Liver (tissue), 3 donors: ENCODE results near the gene MEN1.

Experiments
- ATF3 ChIP-seq: IDR thresholded peaks from 2 replicates; pipeline ENCODE4 v1.6.1; 2016; ENCODE audit warnings: antibody characterized with exemption
- EGR1 ChIP-seq, 2 donors: IDR thresholded peaks; 2 replicates each; pipeline ENCODE4 v1.6.1; 2016 to 2018; ENCODE audit warnings: antibody characterized with exemption in 2 of 2, low read depth in 2 of 2
- GABPA ChIP-seq, 2 donors: IDR thresholded peaks in 1 of 2; conservative IDR thresholded peaks in 1 of 2; 2 replicates each; pipeline ENCODE4 v1.6.1; 2016; ENCODE audit warnings: antibody characterized with exemption in 2 of 2, mild to moderate bottlenecking in 1 of 2, moderate library complexity in 1 of 2
- HNF4G ChIP-seq: IDR thresholded peaks from 2 replicates; pipeline ENCODE4 v1.6.1; 2016; ENCODE audit warnings: antibody characterized with exemption
- NR2F2 ChIP-seq: IDR thresholded peaks from 2 replicates; pipeline ENCODE4 v1.6.1; 2016; ENCODE audit warnings: antibody characterized with exemption
- RAD21 ChIP-seq, 2 donors: IDR thresholded peaks; 2 replicates each; pipeline ENCODE4 v1.6.1; 2016; ENCODE audit warnings: antibody characterized with exemption in 2 of 2, mild to moderate bottlenecking in 2 of 2
- SP1 ChIP-seq: IDR thresholded peaks from 2 replicates; pipeline ENCODE4 v1.6.1; 2018; ENCODE audit warnings: antibody characterized with exemption, mild to moderate bottlenecking
- TAF1 ChIP-seq: conservative IDR thresholded peaks from 2 replicates; pipeline ENCODE4 v1.6.1; 2016; ENCODE audit warnings: antibody characterized with exemption, mild to moderate bottlenecking
- YY1 ChIP-seq: IDR thresholded peaks from 2 replicates; pipeline ENCODE4 v1.6.1; 2016; ENCODE audit warnings: antibody characterized with exemption, mild to moderate bottlenecking
- TF ChIP-seq, protein P1 (sequence below): fragments of 150-350 bp; IDR thresholded peaks from 2 replicates; pipeline ENCODE4 v1.5.1; 2017; ENCODE audit warnings: improper control_type of control experiment, low read depth, low read length; ENCODE audit not compliant: missing input control
- TF ChIP-seq, protein P2 (sequence below): IDR thresholded peaks from 2 replicates; pipeline ENCODE4 v1.6.1; 2016; ENCODE audit warnings: antibody characterized with exemption, mild to moderate bottlenecking
- TF ChIP-seq, protein P3 (sequence below): IDR thresholded peaks from 2 replicates; pipeline ENCODE4 v1.6.1; 2016; ENCODE audit warnings: antibody characterized with exemption
- TF ChIP-seq, protein P4 (sequence below): IDR thresholded peaks from 2 replicates; pipeline ENCODE4 v1.6.1; 2016; ENCODE audit warnings: antibody characterized with exemption
- donor health status: healthy.
- donor health status: healthy.

DNA sequence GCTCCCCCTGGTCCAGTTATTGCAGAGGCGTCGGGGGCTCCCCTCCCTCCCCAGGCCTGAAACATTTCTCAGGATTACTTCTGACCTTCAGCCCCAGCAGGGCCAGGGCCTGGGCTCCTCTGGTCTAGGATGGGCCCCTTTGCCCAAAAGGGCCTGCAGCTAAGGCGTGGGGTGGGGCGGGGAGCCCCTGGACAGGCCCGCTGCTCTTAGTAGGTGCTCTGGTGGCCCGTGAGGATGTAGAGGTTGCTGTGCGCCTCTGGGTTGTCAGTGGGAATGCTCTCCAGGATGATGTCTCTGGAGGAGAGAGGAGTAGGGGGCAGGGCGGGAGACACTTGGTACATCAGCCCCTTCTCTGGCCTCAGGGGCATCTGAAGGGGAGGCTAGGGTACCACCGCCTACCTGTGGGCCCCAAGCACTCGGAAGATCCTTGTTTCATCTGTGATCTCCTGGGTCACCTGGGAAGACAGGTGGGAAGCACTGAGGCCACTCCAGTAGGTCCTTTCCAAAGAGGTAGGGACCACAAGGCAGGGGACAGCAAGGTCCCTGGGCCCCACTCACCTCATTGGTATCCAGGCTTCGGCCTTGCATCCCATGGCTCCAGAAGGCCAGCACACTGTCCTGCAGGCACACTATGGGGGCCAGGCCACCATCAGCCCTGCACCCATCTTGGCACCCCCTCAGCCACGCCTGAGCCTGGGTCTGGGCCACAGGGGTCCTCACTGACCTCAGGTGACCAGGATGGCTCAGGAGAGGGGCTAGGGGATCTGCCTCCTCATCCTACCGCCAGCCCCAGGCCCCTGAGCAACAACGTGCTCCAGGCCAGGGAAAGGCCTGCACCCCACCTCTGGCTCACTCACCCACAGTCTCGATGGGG is 20.8 kb downstream of the MEN1 start:
- TF ChIP-seq GABPA (IDR thresholded peaks at IDR 0.05 in 1 of 2, conservative IDR thresholded peaks at IDR 0.05 in 1 of 2) = no peak
- TF ChIP-seq, protein P1, sequence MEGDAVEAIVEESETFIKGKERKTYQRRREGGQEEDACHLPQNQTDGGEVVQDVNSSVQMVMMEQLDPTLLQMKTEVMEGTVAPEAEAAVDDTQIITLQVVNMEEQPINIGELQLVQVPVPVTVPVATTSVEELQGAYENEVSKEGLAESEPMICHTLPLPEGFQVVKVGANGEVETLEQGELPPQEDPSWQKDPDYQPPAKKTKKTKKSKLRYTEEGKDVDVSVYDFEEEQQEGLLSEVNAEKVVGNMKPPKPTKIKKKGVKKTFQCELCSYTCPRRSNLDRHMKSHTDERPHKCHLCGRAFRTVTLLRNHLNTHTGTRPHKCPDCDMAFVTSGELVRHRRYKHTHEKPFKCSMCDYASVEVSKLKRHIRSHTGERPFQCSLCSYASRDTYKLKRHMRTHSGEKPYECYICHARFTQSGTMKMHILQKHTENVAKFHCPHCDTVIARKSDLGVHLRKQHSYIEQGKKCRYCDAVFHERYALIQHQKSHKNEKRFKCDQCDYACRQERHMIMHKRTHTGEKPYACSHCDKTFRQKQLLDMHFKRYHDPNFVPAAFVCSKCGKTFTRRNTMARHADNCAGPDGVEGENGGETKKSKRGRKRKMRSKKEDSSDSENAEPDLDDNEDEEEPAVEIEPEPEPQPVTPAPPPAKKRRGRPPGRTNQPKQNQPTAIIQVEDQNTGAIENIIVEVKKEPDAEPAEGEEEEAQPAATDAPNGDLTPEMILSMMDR = no peak
- TF ChIP-seq, protein P2, sequence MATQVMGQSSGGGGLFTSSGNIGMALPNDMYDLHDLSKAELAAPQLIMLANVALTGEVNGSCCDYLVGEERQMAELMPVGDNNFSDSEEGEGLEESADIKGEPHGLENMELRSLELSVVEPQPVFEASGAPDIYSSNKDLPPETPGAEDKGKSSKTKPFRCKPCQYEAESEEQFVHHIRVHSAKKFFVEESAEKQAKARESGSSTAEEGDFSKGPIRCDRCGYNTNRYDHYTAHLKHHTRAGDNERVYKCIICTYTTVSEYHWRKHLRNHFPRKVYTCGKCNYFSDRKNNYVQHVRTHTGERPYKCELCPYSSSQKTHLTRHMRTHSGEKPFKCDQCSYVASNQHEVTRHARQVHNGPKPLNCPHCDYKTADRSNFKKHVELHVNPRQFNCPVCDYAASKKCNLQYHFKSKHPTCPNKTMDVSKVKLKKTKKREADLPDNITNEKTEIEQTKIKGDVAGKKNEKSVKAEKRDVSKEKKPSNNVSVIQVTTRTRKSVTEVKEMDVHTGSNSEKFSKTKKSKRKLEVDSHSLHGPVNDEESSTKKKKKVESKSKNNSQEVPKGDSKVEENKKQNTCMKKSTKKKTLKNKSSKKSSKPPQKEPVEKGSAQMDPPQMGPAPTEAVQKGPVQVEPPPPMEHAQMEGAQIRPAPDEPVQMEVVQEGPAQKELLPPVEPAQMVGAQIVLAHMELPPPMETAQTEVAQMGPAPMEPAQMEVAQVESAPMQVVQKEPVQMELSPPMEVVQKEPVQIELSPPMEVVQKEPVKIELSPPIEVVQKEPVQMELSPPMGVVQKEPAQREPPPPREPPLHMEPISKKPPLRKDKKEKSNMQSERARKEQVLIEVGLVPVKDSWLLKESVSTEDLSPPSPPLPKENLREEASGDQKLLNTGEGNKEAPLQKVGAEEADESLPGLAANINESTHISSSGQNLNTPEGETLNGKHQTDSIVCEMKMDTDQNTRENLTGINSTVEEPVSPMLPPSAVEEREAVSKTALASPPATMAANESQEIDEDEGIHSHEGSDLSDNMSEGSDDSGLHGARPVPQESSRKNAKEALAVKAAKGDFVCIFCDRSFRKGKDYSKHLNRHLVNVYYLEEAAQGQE = no peak
- TF ChIP-seq, protein P3, sequence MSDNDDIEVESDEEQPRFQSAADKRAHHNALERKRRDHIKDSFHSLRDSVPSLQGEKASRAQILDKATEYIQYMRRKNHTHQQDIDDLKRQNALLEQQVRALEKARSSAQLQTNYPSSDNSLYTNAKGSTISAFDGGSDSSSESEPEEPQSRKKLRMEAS = no peak
- TF ChIP-seq HNF4G = no peak
- TF ChIP-seq YY1 = no peak
- no peak for TF ChIP-seq ATF3
- no peak for TF ChIP-seq SP1
- no peak for TF ChIP-seq TAF1
- TF ChIP-seq EGR1 (IDR thresholded peaks at IDR 0.05; ENCODE audit: low read depth in 2 of 2) = no peak
- TF ChIP-seq RAD21 (IDR thresholded peaks at IDR 0.05) = no peak
- TF ChIP-seq NR2F2 = no peak
- TF ChIP-seq, protein P4, sequence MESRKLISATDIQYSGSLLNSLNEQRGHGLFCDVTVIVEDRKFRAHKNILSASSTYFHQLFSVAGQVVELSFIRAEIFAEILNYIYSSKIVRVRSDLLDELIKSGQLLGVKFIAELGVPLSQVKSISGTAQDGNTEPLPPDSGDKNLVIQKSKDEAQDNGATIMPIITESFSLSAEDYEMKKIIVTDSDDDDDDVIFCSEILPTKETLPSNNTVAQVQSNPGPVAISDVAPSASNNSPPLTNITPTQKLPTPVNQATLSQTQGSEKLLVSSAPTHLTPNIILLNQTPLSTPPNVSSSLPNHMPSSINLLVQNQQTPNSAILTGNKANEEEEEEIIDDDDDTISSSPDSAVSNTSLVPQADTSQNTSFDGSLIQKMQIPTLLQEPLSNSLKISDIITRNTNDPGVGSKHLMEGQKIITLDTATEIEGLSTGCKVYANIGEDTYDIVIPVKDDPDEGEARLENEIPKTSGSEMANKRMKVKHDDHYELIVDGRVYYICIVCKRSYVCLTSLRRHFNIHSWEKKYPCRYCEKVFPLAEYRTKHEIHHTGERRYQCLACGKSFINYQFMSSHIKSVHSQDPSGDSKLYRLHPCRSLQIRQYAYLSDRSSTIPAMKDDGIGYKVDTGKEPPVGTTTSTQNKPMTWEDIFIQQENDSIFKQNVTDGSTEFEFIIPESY = no peak
